OCI-M2 (cell line): ENCODE measurements around the gene MACROD1.

Experiments
- DNase-seq: peaks from one replicate; lab custom pipeline; 2025; ENCODE audit not compliant: unreplicated experiment; lab: John Stamatoyannopoulos, UW

MACROD1 gene

GRCh38 chr11:64114231-64114630, 51.7 kb downstream of the MACROD1 start:
- no peak for DNase-seq

GRCh38 chr11:64113462-64113780, 52.5 kb downstream of the MACROD1 start:
- no peak for DNase-seq

GRCh38 chr11:64112771-64113461, 53.0 kb downstream of the MACROD1 start:
- no peak for DNase-seq

GRCh38 chr11:64110465-64111375, 55.2 kb downstream of the MACROD1 start:
- DNase-seq = no peak

GRCh38 chr11:64109332-64109731, 56.6 kb downstream of the MACROD1 start:
- no peak for DNase-seq

GRCh38 chr11:64107303-64107702, 58.6 kb downstream of the MACROD1 start:
- no peak for DNase-seq

- DNase-seq = no peak
These were observed 61.3 kb downstream of the MACROD1 start for GRCh38 chr11:64104632-64105031.

- no peak for DNase-seq
These were observed 62.5 kb downstream of the MACROD1 start for GRCh38 chr11:64103277-64103985.

GRCh38 chr11:64102005-64102738, 63.7 kb downstream of the MACROD1 start:
- DNase-seq = no peak

GRCh38 chr11:64101461-64101860, 64.5 kb downstream of the MACROD1 start:
- no peak for DNase-seq

- DNase-seq = no peak
These were observed 65.0 kb downstream of the MACROD1 start for GRCh38 chr11:64100782-64101353.

GRCh38 chr11:64100360-64100759, 65.6 kb downstream of the MACROD1 start:
- DNase-seq = no peak

GRCh38 chr11:64099436-64099835, 66.5 kb downstream of the MACROD1 start:
- DNase-seq = no peak

GRCh38 chr11:64098318-64098831, 67.5 kb downstream of the MACROD1 start:
- DNase-seq = no peak

- no peak for DNase-seq
These were observed 68.2 kb downstream of the MACROD1 start for GRCh38 chr11:64097468-64098317.

- DNase-seq = no peak
These were observed 69.1 kb downstream of the MACROD1 start for GRCh38 chr11:64096835-64097234.

- no peak for DNase-seq
These were observed 70.0 kb downstream of the MACROD1 start for GRCh38 chr11:64095949-64096348.

- no peak for DNase-seq
These were observed 70.6 kb downstream of the MACROD1 start for GRCh38 chr11:64095273-64095817.
